ENCODE results near the gene RPTOR.

The RPTOR gene

GRCh38 chr17:80858301-80859001 lies 313.8 kb downstream of the RPTOR start:
- Histone ChIP-seq H3K4me3 (ENCODE audit: low read length) (no peak overlapping the region), H3K9ac (ENCODE audit: low read length) (no peak overlapping the region), H3K36me3 (replicated peaks; ENCODE audit: low read depth, low read length) (peaks cover 24% of the 10 kb centered on the region), H3K9me3 (ENCODE audit: insufficient read depth, low read length) (no peaks in the 10 kb centered on the region), H4K20me1 (ENCODE audit: insufficient read depth, low read length) (no peaks in the 10 kb centered on the region), H3K79me2 (ENCODE audit: low read length) (no peaks in the 10 kb centered on the region), H3K27me3 (ENCODE audit: low read depth, low read length) (no peaks in the 10 kb centered on the region), H3K27ac (ENCODE audit: low read length) (no peak overlapping the region), H3K4me1 (ENCODE audit: low read length) (peaks cover 27% of the 10 kb centered on the region), H3K4me2 (ENCODE audit: low read length) (no peak overlapping the region), H2AFZ (ENCODE audit: low read depth, low read length) (no peak overlapping the region)
- TF ChIP-seq EZH2phosphoT487 (IDR thresholded peaks at IDR 0.05; ENCODE audit: low read depth) (no peak), CTCF (IDR thresholded peaks at IDR 0.05; ENCODE audit: low read depth, low read length) (no peak)

GRCh38 chr17:80859002-80859941 lies 314.6 kb downstream of the RPTOR start:
- H3K4me3 ChIP-seq (ENCODE audit: low read length): no peak overlapping the region
- peaks cover 24% of the 10 kb centered on the region for H3K36me3 ChIP-seq (replicated peaks; ENCODE audit: low read depth, low read length)
- no peak overlapping the region for H3K9ac ChIP-seq (ENCODE audit: low read length)
- H3K27me3 ChIP-seq (ENCODE audit: low read depth, low read length): no peaks in the 10 kb centered on the region
- TF ChIP-seq CTCF (IDR thresholded peaks at IDR 0.05; ENCODE audit: low read depth, low read length) (0 out of 2 replicates have a peak, but pooled peaks have one; percentile 11), EZH2phosphoT487 (IDR thresholded peaks at IDR 0.05; ENCODE audit: low read depth) (no peak)
- no peaks in the 10 kb centered on the region for H3K79me2 ChIP-seq (ENCODE audit: low read length)
- no peak overlapping the region for H3K27ac ChIP-seq (ENCODE audit: low read length)
- H2AFZ ChIP-seq (ENCODE audit: low read depth, low read length): no peak overlapping the region
- no peaks in the 10 kb centered on the region for H3K9me3 ChIP-seq (ENCODE audit: insufficient read depth, low read length)
- no peak overlapping the region for H3K4me2 ChIP-seq (ENCODE audit: low read length)
- H4K20me1 ChIP-seq (ENCODE audit: insufficient read depth, low read length): no peaks in the 10 kb centered on the region
- H3K4me1 ChIP-seq (ENCODE audit: low read length): peaks cover 27% of the 10 kb centered on the region

GRCh38 chr17:80860101-80860671 lies 315.5 kb downstream of the RPTOR start:
- Histone ChIP-seq H3K27me3 (ENCODE audit: low read depth, low read length) (no peaks in the 10 kb centered on the region), H3K4me1 (ENCODE audit: low read length) (peaks cover 27% of the 10 kb centered on the region), H3K9ac (ENCODE audit: low read length) (no peak overlapping the region), H2AFZ (ENCODE audit: low read depth, low read length) (no peak overlapping the region), H4K20me1 (ENCODE audit: insufficient read depth, low read length) (no peaks in the 10 kb centered on the region), H3K4me2 (ENCODE audit: low read length) (no peak overlapping the region), H3K27ac (ENCODE audit: low read length) (no peak overlapping the region), H3K9me3 (ENCODE audit: insufficient read depth, low read length) (no peaks in the 10 kb centered on the region), H3K4me3 (ENCODE audit: low read length) (no peak overlapping the region), H3K36me3 (replicated peaks; ENCODE audit: low read depth, low read length) (peaks cover 24% of the 10 kb centered on the region), H3K79me2 (ENCODE audit: low read length) (no peaks in the 10 kb centered on the region)
- TF ChIP-seq CTCF (IDR thresholded peaks at IDR 0.05; ENCODE audit: low read depth, low read length) (no peak), EZH2phosphoT487 (IDR thresholded peaks at IDR 0.05; ENCODE audit: low read depth) (no peak)
